ENCODE results near the gene RHBDL1. TPM values are rescaled to one million over a fixed set of nuclear protein-coding genes. Genes with fewer than 3 reads are reported as not detected.

RHBDL1 gene
- total RNA-seq, 1 experiment from 2014 or later: 1.5 TPM

DNA sequence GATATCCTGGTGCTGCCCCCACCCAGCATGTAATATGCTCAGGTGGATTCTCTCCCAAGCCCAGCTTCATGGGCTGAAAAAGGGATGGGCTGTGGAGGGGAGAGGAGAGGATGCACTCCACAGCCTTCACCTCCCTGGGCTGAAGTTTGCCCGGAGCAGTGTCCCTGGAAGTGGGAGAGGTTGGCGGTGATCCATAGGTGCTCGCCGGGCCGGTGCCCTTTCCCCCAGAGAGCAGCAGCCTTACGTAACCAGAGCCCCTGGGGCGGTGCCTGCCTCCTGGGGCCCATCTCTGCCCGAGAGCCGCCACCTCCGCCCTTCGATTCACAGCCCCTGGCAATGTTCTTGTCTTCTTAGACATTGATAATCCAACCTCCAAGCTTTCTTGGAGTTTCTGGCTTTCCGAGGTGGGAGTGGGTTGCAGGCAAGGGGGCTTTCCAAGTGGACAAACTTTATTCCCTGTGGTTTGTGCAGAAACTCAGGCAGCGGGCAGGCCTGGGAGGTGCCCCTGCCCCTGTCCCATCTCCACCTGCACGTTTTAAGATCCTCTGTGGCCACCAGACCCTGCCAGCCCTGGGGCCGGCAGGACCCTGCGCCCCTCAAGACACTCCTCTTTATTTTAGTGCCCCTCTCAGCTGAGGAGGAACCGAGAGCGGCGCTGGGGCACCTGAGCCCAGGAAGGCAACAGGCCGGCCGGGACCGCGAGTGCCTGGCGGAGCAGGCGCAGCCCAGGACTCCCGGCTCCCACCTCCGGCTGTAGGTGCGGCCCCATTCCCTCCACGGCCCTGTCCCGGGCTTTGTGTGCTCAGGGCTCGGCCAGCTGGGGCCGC is 29.4 kb upstream of the RHBDL1 start:
- intact Hi-C loops (cut with micrococcal nuclease; ENCODE audit: unreplicated experiment): no loop called here
- Histone ChIP-seq H3K27me3 (replicated peaks; ENCODE audit: insufficient read depth, low read depth, low read length, poor library complexity) (no peaks in the 10 kb centered on the region), H3K9me3 (ENCODE audit: low read depth, low read length, poor library complexity, severe bottlenecking) (no peaks in the 10 kb centered on the region), H3K4me3 (ENCODE audit: low read depth, low read length, poor library complexity, severe bottlenecking) (no peak overlapping the region), H3K27ac (ENCODE audit: low read depth, low read length, poor library complexity, severe bottlenecking) (no peak overlapping the region), H3K36me3 (ENCODE audit: insufficient read depth, low read length, poor library complexity, severe bottlenecking) (no peaks in the 10 kb centered on the region), H3K4me1 (ENCODE audit: insufficient read depth, low read length, poor library complexity, severe bottlenecking) (peaks cover 10% of the 10 kb centered on the region)
- CTCF ChIA-PET: no interaction called here
- no TSS peak for BruUV-seq (replicated peaks)
- DNase-seq (ENCODE audit: low spot score): no peak
- POLR2A ChIA-PET (ENCODE audit: low non-redundant PET): no interaction called here
- no peak for TF ChIP-seq EZH2 (IDR thresholded peaks at IDR 0.05; ENCODE audit: borderline replicate concordance, low read depth, low read length, poor library complexity, severe bottlenecking)
- TF ChIP-seq, protein P1, sequence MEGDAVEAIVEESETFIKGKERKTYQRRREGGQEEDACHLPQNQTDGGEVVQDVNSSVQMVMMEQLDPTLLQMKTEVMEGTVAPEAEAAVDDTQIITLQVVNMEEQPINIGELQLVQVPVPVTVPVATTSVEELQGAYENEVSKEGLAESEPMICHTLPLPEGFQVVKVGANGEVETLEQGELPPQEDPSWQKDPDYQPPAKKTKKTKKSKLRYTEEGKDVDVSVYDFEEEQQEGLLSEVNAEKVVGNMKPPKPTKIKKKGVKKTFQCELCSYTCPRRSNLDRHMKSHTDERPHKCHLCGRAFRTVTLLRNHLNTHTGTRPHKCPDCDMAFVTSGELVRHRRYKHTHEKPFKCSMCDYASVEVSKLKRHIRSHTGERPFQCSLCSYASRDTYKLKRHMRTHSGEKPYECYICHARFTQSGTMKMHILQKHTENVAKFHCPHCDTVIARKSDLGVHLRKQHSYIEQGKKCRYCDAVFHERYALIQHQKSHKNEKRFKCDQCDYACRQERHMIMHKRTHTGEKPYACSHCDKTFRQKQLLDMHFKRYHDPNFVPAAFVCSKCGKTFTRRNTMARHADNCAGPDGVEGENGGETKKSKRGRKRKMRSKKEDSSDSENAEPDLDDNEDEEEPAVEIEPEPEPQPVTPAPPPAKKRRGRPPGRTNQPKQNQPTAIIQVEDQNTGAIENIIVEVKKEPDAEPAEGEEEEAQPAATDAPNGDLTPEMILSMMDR (conservative IDR thresholded peaks at IDR 0.05; ENCODE audit: low read depth, low read length): no peak

DNA sequence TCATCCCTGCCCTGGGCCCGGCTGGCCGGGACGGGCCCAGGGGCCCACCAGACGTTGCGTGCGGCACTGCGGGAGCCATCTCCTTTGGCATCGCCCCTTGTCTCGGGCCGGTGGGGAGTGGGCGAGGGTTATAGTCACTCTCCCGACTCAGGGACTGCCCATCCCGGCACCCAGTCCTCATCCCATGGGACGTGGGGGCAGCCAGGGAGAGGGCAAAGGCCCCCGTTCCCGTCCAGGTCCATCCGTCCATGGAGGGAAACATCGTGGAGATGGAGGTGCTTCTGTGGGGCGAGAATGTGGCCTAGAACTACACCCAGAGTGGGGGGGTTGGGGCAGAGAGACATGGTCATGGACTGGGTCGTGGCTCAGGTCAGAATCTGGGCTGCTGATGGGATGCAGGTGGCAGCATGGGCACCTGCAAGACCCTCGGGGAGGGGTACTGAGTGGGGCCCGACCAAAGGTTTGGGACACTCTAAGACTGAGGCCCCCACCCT is 28.7 kb upstream of the RHBDL1 start:
- Histone ChIP-seq H3K9me3 (ENCODE audit: low read depth, low read length, poor library complexity, severe bottlenecking) (no peaks in the 10 kb centered on the region), H3K27ac (ENCODE audit: low read depth, low read length, poor library complexity, severe bottlenecking) (no peak overlapping the region), H3K36me3 (ENCODE audit: insufficient read depth, low read length, poor library complexity, severe bottlenecking) (no peaks in the 10 kb centered on the region), H3K27me3 (replicated peaks; ENCODE audit: insufficient read depth, low read depth, low read length, poor library complexity) (no peaks in the 10 kb centered on the region), H3K4me3 (ENCODE audit: low read depth, low read length, poor library complexity, severe bottlenecking) (no peak overlapping the region), H3K4me1 (ENCODE audit: insufficient read depth, low read length, poor library complexity, severe bottlenecking) (peaks cover 10% of the 10 kb centered on the region)
- DNase-seq (ENCODE audit: low spot score): no peak
- no TSS peak for BruUV-seq (replicated peaks)
- intact Hi-C loops (cut with micrococcal nuclease; ENCODE audit: unreplicated experiment): no loop called here
- POLR2A ChIA-PET (ENCODE audit: low non-redundant PET): no interaction called here
- CTCF ChIA-PET: no interaction called here
- TF ChIP-seq EZH2 (IDR thresholded peaks at IDR 0.05; ENCODE audit: borderline replicate concordance, low read depth, low read length, poor library complexity, severe bottlenecking): no peak
- TF ChIP-seq, protein P1 (conservative IDR thresholded peaks at IDR 0.05; ENCODE audit: low read depth, low read length): no peak

DNA sequence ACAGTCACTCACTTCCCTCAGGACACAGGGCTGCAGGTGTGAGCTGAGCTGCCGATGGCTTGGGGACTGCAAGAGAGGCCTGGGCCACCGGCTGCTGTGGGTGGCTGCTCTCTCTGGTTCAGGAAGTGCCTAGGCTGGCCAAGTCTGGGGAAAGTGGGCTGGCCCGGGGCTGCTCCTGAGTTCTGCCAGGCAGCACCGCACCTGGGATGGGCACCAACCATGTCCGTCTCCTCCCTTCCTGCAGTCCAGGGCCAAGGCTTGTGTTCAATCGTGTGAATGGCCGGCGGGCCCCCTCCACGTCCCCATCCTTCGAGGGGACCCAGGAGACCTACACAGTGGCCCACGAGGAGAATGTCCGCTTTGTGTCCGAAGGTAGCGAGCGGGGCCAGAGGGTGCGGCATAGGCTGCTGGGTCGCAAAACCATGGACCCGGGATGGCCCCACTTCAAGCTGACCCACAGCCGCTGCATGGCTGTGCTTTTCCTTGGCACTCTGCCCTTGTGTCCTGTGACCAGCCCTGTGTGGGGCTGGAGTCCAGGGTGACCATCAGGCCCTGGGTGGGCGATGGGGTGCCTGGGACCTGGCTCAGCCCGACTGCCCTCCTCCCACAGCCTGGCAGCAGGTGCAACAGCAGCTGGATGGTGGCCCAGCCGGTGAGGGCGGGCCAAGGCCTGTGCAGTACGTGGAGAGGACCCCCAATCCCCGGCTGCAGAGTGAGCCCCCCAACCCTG is 28.1 kb upstream of the RHBDL1 start:
- H3K4me3 ChIP-seq (ENCODE audit: low read depth, low read length, poor library complexity, severe bottlenecking): no peak overlapping the region
- intact Hi-C loops (cut with micrococcal nuclease; ENCODE audit: unreplicated experiment): no loop called here
- ChIA-PET CTCF (interaction anchor here (0.7 to 1.0 kb wide), 2 partner anchors 9 to 18 kb away, joined by 3 to 5 read pairs; no protein-coding TSS in a partner anchor), POLR2A (ENCODE audit: low non-redundant PET) (no interaction called here)
- no peak overlapping the region for H3K27ac ChIP-seq (ENCODE audit: low read depth, low read length, poor library complexity, severe bottlenecking)
- no peaks in the 10 kb centered on the region for H3K27me3 ChIP-seq (replicated peaks; ENCODE audit: insufficient read depth, low read depth, low read length, poor library complexity)
- no peak for DNase-seq (ENCODE audit: low spot score)
- peaks cover 9% of the 10 kb centered on the region for H3K4me1 ChIP-seq (ENCODE audit: insufficient read depth, low read length, poor library complexity, severe bottlenecking)
- no peaks in the 10 kb centered on the region for H3K9me3 ChIP-seq (ENCODE audit: low read depth, low read length, poor library complexity, severe bottlenecking)
- no peaks in the 10 kb centered on the region for H3K36me3 ChIP-seq (ENCODE audit: insufficient read depth, low read length, poor library complexity, severe bottlenecking)
- TF ChIP-seq EZH2 (IDR thresholded peaks at IDR 0.05; ENCODE audit: borderline replicate concordance, low read depth, low read length, poor library complexity, severe bottlenecking): no peak
- TF ChIP-seq, protein P1 (conservative IDR thresholded peaks at IDR 0.05; ENCODE audit: low read depth, low read length): no peak
- no TSS peak for BruUV-seq (replicated peaks)
